CMK (cell line): ENCODE measurements around the gene GMPR2.
A peak's percentile ranks its signal among the peaks of the same experiment; 100 is the strongest.

Experiments used
- DNase-seq: peaks from one replicate; pipeline ENCODE4 v3.0.0-alpha.2; 2010; ENCODE audit warnings: low read depth

The GMPR2 gene

GRCh38 chr14:24252289-24253124 lies 19.8 kb downstream of the GMPR2 start:
- no peak for DNase-seq

- no peak for DNase-seq
Measured at GRCh38 chr14:24253936-24254335, 21.2 kb downstream of the GMPR2 start.

GRCh38 chr14:24254630-24255392 lies 22.1 kb downstream of the GMPR2 start:
- DNase-seq: no peak

GRCh38 chr14:24255438-24255837 lies 22.7 kb downstream of the GMPR2 start:
- DNase-seq: no peak

GRCh38 chr14:24255931-24256711 lies 23.4 kb downstream of the GMPR2 start:
- DNase-seq: peak; percentile 76

- DNase-seq: no peak
Measured at GRCh38 chr14:24256960-24257359, 24.2 kb downstream of the GMPR2 start.

GRCh38 chr14:24258119-24258518 lies 25.4 kb downstream of the GMPR2 start:
- no peak for DNase-seq

- DNase-seq: no peak
Measured at GRCh38 chr14:24258548-24259265, 26.0 kb downstream of the GMPR2 start.

GRCh38 chr14:24259282-24260025 lies 26.7 kb downstream of the GMPR2 start:
- no peak for DNase-seq

GRCh38 chr14:24260026-24260779 lies 27.5 kb downstream of the GMPR2 start:
- DNase-seq: no peak

- DNase-seq: no peak
Measured at GRCh38 chr14:24260780-24261157, 28.0 kb downstream of the GMPR2 start.

- DNase-seq: no peak
Measured at GRCh38 chr14:24261256-24261968, 28.7 kb downstream of the GMPR2 start.

- DNase-seq: no peak
Measured at GRCh38 chr14:24261969-24262327, 29.2 kb downstream of the GMPR2 start.

- DNase-seq: no peak
Measured at GRCh38 chr14:24262821-24263733, 30.3 kb downstream of the GMPR2 start, which contains the start of gene TGM1. Gene TGM1 (minus strand): TSS chr14:24263177. CDS start chr14:24262352, 825 bp downstream.

- no peak for DNase-seq
Measured at GRCh38 chr14:24263848-24264247, 31.1 kb downstream of the GMPR2 start.

GRCh38 chr14:24264298-24264697 lies 31.6 kb downstream of the GMPR2 start:
- no peak for DNase-seq

GRCh38 chr14:24266344-24267244 lies 33.9 kb downstream of the GMPR2 start:
- no peak for DNase-seq

- DNase-seq: no peak
Measured at GRCh38 chr14:24267516-24267915, 34.8 kb downstream of the GMPR2 start.
